ENCODE results near the gene HOXD1.

The HOXD1 gene

DNA sequence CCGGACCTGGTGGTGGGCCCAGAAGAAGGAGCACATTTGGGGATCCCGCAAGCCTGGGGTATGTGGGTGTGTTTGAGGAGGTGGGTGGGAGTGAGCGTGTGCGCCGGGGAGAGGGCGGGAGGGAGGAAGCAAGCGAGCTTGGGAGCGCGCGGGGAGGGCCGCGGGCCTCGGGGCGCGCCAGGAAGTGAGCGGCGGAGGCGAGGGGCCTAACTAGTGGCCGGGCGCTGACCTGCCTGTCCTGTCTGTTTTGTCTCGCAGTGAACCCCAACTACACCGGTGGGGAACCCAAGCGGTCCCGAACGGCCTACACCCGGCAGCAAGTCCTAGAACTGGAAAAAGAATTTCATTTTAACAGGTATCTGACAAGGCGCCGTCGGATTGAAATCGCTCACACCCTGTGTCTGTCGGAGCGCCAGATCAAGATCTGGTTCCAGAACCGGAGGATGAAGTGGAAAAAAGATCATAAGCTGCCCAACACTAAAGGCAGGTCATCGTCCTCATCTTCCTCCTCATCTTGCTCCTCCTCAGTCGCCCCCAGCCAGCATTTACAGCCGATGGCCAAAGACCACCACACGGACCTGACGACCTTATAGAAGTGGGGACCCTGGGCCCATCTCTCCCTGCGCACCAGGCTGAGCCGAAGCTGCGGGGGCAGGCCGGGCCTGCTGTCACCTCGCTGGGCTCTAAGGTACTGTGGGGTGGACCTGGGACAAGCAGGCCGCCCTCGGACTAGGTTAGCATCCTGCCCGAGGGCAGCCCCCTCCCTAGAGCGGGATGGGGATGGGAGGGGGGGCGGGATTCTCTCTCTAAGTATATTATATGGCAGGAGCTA lies 35.9 kb upstream of the HOXD1 start:
- DNase-seq (ENCODE audit: low read depth in 2 of 2, low spot score in 1 of 2), result no peak

DNA sequence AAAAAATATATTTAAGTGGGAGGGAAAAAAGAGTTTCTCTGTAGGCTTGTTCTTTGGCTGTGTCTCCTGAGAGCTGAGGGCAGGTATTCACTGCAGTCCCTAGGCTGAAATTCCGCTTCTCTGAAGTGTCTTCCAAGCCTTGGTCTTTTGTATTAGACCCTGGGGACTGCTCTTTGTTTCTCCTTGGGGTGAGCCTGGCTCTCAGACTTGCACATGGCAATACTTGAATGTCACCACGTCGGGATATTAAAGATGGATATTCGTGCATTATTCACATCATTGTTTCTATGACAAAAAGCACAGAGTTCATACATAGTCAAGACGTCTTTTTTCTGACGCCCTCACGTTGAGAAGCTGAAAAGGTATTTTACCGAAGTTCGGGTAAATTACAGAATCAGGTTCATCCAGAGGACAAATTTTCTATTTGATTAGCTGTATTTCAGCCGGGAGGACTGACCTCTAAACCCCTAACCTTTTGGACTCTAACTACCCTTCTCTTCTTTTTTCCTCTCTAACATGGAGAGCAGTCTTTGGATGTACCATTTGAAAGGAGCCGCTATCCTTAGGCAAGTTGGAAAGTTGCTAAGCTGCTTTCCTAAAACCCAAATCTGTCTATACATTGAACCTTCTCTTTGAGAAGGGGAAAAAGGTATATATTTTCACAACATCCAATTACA lies 33.8 kb upstream of the HOXD1 start:
- no peak for DNase-seq (ENCODE audit: low read depth in 2 of 2, low spot score in 1 of 2)

DNA sequence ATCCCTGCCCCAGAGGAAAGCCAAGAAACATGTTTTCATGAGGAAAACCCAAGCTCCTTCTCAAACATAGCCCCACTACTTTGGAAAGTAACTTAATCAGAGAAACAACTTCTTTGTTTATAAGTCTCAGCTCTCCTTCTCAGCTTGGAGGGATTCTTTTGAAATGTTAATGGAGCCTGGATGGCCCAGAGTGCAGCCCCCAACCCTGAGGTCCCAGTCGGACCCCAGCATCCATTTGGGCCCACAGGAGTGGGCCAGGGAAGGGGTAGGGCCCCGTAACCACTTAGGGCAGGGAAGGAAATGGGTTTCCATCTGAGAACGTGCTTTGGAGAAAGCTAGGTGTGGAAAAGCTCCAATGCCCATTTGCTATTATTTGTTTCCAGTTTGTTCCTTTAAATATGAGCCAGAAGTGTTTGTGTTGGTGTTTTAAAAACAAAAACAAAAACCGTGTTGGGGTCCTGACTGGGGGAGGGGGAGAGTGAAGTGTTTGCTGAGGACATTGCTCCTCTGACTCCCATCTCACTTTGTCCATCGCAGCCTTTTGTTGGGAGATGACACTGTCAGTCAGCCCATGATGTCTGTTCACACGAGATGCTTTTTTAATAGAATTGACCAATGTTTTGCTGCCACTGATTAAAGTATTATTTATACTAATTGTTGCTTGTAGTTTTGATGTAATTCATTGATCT lies 33.0 kb upstream of the HOXD1 start:
- DNase-seq (ENCODE audit: low read depth in 2 of 2, low spot score in 1 of 2), result no peak

DNA sequence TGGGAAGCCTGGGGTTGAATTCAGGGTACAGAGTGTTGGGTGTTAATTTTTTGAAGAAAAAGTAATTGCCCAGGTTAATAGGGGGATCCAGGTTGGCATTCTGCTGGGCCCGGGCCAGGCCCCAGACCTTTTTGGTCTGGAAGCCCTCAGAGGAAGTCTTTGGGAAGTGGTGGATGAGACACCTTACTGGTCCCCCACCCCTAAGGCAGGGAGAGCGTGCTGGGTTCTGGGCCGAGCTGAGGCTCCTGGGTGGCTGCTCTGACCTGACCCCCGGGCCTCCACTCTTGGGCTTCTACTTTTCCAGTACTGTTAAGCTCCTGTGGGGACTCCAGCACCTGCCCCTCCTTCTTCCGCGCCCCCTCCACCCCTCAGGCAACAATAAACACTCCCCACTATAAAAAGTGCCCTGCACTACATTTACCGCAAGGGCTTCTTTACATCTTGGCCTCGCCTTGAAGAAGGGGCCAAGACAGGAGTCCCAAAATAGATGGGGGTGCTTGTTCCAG lies 32.1 kb upstream of the HOXD1 start:
- no peak for DNase-seq (ENCODE audit: low read depth in 2 of 2, low spot score in 1 of 2)

DNA sequence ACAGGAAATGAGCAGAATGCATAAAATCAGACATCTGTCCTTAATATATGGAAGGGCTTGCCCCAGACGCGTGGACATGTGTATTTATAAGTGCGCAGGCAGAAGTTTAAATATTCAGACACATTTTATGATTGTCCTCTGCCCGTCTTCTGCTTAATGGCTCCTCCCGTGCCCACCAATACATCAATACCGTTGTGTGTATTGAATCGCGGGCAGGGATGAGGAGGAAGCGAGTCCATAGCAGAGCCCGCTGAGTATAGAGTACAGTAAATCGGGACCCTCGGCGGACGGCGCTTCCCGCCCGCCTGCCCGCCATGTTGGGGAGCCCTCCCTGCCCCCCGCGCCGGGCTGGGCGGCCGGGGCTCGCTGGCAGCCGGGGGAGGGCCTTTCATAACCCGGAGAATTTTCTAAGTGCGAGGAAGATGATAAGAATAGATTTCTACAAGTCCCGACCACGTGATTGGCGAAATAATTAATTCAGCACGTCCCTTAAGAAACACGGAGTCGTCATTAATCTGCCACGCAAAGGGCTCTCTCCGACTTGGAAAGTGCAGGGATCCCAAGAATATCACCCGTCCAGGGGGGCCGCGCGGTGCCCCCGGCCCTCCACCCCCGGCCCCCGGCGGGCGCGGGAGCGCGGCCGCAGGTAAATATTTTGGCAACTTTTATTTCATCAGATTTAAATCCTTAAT lies 31.5 kb upstream of the HOXD1 start, which contains the start of gene HOXD3:
HOXD3 (plus strand) TSS at position 501 of the 692 bp plus-strand sequence. CDS start 11,808 bp downstream, outside the sequence.
- no peak for DNase-seq (ENCODE audit: low read depth in 2 of 2, low spot score in 1 of 2)

DNA sequence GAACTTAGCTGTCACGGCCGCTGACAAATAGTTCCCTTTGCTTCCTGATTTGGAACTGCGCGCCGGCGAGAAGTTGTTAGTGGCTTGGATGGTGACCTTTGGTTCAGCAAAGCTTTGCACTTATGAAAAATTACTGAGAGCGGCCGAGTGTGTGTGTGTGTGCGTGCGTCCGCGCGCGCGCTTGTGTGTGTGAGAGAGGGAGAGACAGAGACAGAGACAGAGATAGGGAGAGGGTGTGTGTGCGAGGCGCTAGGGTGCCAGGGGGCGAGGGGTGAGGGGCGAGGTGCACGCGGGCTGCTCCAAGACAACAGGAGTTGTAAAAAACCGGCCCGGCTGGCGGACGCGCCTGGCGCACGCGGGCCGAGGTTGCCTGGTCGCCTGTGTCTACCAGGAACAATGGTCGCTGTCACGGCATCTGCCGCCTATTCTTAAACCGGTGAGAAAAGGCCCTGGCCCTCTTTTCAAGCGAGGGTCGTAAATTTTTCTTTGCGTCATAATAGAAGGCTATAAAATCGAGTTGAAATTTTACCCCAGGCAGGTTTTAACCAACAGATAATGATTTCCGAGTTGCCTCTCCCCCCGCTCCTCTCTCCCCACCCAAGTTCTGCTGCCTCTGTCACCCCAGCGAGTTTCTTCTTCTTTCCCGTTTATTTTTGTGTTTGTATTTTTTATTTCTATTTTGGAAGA lies 30.8 kb upstream of the HOXD1 start:
- no peak for DNase-seq (ENCODE audit: low read depth in 2 of 2, low spot score in 1 of 2)

DNA sequence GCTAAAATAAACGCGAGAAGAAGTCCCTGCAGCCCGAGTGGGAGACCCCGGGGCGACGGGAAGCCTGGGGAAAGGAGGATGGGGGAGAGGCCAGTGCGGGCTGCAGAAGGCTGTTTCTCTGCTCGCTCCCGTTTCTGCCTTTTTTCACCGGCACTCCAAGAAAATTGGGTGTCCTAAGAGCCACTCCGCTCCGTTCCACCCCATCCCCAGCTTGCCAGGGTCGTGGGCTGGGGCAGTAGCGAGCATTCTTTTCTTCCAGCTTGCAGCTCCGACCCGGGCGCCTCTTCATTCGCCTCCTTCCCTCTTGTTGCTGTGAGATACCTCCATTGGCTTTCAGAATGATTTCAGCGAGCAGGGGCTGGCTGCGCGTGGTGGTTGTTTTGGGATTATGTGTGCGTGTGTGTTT lies 30.3 kb upstream of the HOXD1 start:
- DNase-seq (ENCODE audit: low read depth in 2 of 2, low spot score in 1 of 2), result no peak

DNA sequence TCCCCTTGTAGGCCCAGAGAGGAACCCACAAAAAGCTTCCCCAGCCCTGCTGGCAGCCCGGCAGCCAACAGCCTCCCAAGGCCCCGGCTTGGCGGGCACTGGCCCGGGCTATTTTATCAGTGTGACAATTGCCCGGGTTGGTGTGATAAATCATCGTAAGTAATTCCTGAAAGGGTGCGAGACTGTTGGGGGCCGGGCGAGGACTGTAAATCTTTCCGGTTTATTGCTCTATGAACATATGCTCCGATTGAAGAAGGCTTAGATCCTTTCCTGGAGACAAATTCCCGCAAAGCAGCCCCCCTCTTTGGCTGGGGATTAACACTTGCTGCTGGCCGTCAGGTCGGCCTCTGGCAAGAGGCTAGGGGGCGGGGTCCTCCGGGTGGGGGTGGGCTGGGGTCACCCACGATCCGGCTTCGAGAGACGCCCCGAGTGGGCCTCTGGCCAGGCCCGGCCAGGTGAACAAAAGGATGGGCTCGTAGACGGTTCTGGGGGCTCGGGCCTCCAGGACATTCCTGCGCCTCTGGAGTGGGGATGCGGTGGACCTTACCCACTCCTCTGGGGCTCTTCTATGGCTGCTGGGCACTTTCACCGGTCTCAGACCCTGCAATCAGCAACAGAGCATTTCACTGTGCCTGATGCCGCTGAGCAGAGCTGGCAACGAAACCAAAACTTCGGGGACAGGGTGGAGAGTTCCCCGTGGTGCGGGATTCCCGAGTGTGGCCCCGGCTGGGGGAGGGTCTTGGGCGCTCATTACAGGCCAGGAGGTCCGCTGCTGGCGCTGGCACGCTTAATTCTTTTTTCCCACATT lies 29.4 kb upstream of the HOXD1 start:
- no peak for DNase-seq (ENCODE audit: low read depth in 2 of 2, low spot score in 1 of 2)

DNA sequence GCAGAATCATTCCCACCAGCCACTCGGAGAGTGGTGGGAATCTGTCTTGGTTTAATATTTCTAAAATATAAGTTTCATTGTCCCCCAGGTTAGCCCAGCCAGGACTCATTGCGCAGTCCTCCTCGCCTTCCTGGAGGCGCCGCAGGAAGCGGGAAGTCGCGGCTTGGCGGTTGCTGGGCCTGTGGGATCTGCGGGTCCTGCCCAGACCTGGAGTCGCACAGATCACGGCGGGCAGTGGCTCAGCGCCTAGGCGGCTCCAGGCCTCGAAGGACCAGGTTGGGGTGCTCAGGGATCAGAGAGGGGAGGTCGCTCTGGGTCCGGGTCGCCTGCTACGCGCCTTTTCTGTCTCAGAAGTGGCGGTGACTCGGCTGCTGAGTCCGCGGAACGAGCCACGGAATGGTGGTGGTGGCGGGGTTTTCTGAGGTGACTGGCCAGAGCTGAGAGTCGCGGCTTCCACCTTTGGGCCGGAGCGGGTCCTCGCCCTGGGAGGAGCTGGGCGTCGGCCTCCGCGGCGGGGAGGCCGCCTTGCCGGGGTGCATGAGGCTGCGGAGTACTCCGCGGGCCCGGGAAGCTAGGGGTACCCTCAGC lies 28.7 kb upstream of the HOXD1 start:
- DNase-seq (ENCODE audit: low read depth in 2 of 2, low spot score in 1 of 2), result no peak

DNA sequence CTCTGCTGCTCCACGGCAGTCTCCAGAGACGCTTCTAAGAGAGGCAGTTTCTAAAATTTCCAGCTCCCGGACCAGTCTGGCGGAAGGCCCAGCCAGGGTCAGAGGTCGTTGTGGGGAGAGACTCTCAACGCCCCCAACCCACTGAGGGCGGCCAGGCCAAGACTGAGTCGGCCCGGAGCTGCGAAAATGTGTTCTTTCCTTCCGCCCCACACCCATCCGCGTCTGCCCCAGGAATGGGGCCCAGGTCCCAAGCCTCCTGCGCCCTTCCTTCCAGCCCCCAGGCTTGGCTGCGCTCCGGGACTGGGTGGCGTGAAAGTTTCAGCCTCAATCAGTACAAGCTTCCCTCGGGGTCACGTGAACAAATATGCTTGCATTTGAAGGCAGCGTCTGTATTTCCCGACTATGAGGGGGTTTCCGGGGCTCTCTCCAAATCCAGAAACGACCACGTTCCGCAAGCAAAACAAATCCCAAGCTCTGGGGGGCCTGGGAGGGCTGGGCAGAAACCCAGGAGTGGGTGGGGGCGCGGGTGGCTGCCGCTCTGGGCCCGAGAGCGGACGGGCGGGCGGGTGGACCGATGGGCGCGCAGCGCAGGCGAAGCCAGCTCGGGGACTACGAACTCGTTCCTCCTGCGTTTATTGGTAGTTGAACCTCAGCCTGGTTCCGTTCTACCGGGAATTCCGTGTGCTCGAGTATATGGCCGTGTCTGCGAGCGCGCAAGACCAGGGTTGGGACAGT lies 28.1 kb upstream of the HOXD1 start:
- no peak for DNase-seq (ENCODE audit: low read depth in 2 of 2, low spot score in 1 of 2)

DNA sequence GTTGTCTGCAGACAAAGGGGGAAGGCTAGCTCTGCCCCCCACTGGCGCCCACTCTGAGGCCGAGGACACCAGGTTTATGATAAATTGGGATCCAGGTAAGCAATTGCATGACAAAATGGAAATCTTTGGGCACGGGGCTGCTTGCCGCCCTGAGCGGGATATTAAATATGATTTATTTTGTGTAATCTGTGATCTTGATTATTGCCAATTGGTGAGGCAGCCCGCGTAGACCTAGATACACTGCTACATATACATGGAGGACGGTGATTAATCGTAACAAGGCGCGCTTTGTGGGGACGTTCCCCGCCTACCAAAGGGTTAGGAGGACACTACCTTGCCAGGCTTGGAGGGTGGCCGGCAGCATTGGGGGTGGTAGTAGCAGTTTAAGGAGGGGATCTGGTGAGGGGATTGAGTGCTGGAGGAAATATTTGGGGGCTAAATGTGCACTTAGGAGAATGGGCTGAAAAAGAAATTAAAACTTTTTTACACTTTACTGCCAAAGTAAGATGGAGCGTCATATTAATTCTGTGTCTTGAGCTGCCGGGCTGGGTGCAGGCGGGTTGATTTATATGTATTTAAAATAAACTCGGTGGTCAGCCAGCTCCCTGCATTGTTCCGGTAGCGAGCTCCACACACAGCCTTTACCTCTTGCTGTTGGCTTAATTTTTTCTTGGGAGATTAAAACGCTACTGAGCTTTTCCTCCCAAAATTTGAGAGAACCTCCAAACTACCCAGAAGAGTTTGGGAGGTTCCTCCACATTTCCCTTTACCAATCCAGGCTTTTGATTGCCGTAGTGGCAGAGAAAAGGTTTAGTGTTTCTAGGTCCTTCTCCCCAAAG lies 27.3 kb upstream of the HOXD1 start:
- no peak for DNase-seq (ENCODE audit: low read depth in 2 of 2, low spot score in 1 of 2)

DNA sequence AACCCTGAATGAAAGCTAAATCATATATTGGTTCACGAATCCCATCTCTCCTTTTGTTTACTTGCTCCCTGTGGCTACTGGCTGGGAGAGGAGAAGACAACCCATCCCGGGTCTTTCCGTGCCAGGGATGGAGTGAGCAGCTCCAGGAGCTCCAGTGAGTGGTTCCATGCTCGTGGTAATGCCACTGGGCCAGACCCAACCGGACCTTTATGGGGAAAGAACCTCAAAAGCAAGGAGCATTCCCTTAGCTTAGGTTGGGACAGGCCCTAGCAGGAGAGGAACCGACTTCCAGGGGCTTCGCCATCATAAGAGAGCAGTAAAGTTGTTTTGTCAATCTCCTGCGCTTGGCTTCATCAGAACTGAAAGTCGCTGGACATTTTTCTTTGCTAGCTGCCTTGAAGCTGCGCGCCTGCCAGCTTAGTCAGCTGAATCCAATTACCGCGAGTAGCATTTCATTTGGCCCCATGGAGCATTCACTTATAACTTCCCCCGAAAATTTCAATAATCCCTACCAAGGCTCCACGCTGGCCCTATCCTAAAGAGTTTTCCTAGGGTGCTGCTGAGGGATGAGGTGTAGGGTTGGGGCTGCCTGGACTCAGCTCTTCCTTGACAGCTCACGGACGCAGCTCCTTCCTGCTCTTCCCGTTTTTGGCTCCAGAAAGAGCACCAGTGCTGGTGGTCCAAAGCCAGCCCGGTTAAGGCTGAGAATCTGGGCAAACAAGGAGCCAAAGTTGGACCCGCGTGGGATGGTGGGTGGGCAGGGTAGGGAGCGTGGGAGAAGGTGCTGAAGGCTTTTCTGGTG lies 26.4 kb upstream of the HOXD1 start:
- DNase-seq (ENCODE audit: low read depth in 2 of 2, low spot score in 1 of 2), result no peak

DNA sequence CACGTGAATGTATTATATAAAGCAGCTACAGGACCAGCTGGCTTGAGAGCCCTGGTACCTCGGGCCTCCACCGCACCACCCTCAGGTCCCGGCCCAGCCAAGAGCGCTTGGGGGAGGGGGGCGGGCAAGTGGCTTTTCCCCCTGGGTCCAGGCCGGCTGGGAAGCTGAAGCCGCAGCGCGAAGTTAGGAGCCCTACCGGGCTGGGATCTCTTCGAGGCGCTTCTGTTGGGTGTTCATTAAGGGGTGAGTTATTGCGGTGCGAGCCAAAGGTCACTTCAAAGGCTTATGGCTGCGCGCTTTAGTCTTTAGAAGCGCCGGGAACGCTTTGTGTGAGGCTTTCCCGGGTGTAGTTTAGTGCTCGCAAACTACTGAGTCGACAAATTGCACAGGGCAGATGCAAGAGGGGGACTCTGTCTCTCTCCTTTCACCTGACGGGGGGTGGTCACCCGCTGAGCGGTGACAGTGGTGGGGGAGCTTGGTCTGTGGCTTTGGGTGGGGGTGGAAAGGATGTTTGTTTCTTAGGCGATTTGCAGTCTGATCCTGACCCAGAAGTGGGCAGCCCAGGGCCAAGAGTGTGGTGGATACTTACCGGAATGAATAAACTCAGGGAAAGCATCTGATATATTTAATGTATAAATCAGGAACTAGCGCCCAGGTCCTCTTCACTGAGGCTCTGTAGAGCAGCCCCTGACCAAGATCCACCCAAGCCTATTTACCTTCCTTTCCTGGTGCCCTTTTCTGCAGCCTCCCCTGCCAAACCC lies 25.4 kb upstream of the HOXD1 start:
- DNase-seq (ENCODE audit: low read depth in 2 of 2, low spot score in 1 of 2), result no peak

DNA sequence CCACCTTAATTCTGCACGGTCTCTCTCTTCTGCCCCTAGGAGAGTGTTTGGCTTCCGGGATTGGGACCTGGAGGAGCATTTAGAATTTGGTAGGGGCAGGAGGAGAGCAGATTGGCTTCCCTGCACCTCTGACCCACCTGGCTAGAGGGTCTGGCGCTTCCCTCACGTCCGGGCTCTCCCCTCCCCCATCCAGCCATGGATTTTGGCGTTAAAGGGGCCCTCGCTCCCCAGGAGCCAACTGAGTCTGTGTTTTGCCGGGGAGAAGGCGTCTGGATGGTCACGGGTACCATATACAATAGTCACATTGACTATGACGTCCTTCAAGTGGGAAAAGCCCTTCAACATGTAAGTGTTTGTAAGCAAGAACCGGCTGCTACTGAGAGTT lies 24.8 kb upstream of the HOXD1 start:
- no peak for DNase-seq (ENCODE audit: low read depth in 2 of 2, low spot score in 1 of 2)

DNA sequence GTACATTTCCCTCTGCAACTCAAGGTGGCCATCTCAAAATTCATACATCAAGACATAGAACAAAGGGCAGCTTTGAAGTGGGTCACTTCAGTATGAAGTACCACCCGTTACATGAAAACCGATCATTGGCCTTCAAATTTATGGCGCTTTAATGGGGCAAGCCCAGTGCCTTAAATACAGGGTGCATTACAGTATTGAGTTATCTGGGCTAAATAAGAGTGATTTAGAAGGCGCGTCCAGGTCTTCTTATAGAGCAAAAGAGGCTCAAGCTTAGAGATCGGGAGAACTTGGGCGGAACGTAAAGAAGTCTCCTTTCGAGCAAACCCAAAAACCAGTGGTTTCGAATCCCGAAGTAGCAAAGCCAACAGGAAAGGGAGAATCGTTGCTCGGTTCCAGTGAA lies 24.3 kb upstream of the HOXD1 start:
- no peak for DNase-seq (ENCODE audit: low read depth in 2 of 2, low spot score in 1 of 2)

DNA sequence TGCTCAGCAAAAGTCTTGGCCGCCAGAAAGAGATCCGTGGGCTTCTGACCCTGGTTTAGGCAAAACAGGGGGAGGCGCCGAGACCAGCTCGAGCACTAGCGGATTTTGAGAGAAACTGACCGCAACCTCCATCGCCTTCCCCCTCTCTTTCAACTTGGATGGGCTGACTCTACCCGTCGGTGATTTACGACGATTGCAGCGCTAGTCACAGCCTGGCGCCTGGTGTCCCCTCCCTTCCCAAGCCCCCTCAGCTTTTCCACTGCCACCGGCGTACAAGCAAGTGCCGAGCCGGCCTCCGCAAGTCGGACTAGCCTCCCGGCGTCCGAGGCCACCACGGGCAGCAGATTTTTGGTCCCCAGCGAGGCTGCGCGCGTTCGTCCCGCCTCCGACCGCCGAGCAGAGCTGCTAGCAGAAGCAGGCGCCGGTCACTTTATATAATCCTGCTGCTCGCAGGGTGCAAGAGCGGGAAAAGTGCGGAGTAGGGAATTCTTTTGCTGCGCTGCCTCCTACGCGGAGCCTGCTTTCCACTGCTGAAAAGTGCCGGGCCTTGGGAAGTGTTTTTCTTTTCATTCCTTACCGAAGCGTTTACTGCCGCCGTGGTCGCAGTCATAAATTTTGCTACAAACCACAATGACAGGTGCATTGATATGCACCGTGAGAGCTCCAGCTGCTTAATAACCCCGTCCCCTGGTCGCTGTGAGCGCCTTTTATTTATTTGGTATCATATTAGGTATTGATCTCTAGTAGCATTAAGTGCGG lies 23.7 kb upstream of the HOXD1 start:
- no peak for DNase-seq (ENCODE audit: low read depth in 2 of 2, low spot score in 1 of 2)
